ENCODE data around the gene GHDC. TPM values are rescaled to one million over a fixed set of nuclear protein-coding genes. Genes with fewer than 3 reads are reported as not detected.

GHDC gene
- total RNA-seq, 3 donors from 2014 or later (not counting 1 experiment from before 2014, with no cell fraction given), result 19.5 to 24.6 (median 22.8) TPM

DNA sequence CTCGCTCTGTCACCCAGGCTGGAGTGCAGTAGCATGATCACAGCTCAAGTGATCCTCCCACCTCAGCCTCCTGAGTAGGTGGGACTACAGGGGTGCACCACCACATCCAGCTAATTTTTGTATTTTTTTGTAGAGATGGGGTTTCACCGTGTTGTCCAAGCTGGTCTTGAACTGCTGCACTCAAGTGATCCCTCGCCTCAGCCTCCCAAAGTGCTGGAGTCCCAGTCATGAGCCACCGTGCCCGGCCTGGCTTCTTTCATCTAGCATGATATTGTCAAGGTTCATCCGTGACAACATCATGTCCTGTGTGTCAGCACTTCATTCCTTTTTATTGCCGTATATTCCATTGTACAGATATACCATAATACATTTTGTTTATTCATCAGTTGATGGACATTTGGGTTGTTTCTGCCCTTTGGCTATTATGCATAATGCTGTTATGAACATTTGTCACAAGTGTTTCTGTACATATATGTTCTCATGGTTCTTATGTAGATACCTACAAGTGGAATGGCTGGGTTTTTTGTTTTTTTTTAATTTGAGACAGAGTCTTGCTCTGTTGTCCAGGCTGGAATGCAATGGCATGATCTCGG, 3.4 kb upstream of the GHDC start:
- TF ChIP-seq, protein P1, sequence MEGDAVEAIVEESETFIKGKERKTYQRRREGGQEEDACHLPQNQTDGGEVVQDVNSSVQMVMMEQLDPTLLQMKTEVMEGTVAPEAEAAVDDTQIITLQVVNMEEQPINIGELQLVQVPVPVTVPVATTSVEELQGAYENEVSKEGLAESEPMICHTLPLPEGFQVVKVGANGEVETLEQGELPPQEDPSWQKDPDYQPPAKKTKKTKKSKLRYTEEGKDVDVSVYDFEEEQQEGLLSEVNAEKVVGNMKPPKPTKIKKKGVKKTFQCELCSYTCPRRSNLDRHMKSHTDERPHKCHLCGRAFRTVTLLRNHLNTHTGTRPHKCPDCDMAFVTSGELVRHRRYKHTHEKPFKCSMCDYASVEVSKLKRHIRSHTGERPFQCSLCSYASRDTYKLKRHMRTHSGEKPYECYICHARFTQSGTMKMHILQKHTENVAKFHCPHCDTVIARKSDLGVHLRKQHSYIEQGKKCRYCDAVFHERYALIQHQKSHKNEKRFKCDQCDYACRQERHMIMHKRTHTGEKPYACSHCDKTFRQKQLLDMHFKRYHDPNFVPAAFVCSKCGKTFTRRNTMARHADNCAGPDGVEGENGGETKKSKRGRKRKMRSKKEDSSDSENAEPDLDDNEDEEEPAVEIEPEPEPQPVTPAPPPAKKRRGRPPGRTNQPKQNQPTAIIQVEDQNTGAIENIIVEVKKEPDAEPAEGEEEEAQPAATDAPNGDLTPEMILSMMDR (IDR thresholded peaks at IDR 0.05), result no peak
- intact Hi-C loops (cut with micrococcal nuclease), result no loop called here
- H3K9me3 ChIP-seq (ENCODE audit: control insufficient read depth, insufficient read depth, low read length), result no peaks in the 10 kb centered on the region
- Mint-ChIP-seq H3K36me3 (no peaks in the 10 kb centered on the region), H3K4me3 (no peak overlapping the region), H3K4me1 (peaks cover 15 to 19% of the 10 kb centered on the region in 2 donors), H3K27ac (no peak overlapping the region), H3K27me3 (ENCODE audit: low read depth in 2 of 2) (no peaks in the 10 kb centered on the region), H3K9me3 (no peaks in the 10 kb centered on the region)
- no peak overlapping the region for H3K4me3 ChIP-seq (ENCODE audit: low read length)
- 98% methylated on average over 7 of the region's 8 CpGs for WGBS (ENCODE audit: insufficient coverage)
- ATAC-seq, result no peak
- peaks cover 25% of the 10 kb centered on the region for H3K4me1 ChIP-seq (ENCODE audit: control insufficient read depth, insufficient read depth, low read length)
- DNase-seq, result no peak
- H3K27ac ChIP-seq (ENCODE audit: low read length), result no peak overlapping the region
- no peaks in the 10 kb centered on the region for H3K27me3 ChIP-seq (ENCODE audit: control insufficient read depth, insufficient read depth, low read length)
- peaks cover 17% of the 10 kb centered on the region for H3K36me3 ChIP-seq (ENCODE audit: control insufficient read depth, insufficient read depth, low read length)

DNA sequence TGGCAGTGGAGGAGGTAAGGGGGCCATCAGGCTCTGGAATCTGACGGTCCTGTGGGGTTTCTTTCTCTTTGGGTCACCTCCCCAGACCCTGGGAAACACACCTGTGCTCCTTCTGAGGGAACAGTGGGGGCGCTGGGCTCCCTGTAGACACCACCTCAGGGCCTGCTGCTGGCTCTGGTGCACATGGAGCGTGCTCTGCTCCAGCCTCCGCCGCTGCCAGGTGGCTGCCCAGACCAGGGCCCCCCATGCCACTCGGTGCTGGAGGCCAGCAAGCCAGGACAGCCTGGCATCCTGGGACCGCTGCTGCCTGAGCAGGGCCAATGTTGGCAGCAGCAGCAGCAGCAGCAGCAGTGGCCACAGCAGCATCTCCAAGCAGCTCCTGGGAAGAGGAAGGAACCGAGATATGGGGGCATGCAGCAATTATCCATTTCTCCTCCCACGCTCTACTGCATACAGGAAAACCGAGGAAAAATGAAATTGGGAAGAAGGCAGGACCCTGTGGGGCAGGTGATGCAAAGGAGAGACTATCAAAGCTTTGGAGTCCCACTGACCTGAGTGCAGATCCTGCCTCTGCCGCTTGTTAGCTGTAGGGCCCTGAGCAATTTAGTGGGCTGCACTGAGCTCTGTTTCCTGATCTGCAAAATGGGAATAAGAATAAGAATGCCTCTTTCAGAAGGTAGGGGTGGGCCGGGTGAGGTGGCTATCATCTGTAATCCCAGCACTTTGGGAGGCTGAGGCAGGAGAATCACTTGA, 902 bp downstream of the GHDC start:
- peak overlapping the region; percentile 90 to 97 for H3K27ac Mint-ChIP-seq

DNA sequence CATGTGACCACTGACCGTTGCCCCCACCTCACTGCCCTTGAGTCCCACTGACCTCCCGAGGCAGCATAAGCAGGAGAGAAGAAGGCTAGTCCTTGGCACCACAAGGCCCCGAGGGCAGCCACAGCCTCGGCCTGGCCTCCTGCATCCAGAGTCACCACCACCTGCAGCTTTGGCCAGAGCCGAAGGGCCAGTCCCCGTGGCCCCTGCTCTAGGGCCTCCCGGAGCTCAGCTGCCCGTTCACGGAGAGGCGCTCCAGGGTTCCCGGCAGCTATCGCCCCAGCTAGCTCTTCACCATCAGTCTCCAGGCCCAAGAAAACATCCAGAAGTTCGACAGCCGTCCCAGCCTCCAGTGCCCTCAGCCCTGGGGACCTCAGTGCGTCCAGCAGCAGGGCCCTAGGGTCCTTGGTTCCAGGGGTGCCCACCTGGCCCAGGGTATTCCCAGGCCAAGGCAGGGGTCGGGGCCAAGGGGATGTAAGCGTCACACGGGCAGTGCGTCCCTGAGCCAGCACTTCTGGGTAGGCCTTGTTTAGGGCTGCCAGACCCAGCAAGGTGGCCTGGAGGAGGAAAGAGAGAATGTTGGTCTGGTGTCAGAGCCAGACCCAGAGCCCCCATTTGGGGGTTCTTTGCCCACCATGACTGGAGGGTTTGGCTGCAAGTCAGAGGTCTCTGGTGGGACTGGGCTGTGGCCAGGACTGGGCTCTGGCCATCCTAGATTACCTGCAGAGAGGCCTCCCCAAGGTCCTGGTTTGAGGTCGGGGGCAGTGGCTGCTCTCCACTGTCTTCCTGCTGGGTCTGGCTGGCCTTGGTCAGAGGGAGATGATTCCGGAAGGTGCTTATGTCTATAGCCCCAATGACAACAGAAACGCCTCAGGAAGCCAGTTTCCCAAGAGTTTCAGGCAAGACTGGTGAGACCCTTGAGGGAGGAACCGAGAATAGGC, 1.8 kb downstream of the GHDC start:
- Histone ChIP-seq H3K4me1 (ENCODE audit: control insufficient read depth, insufficient read depth, low read length) (peaks cover 31% of the 10 kb centered on the region), H3K27me3 (ENCODE audit: control insufficient read depth, insufficient read depth, low read length) (no peaks in the 10 kb centered on the region), H3K9me3 (ENCODE audit: control insufficient read depth, insufficient read depth, low read length) (no peaks in the 10 kb centered on the region), H3K4me3 (ENCODE audit: low read length) (no peak overlapping the region), H3K36me3 (ENCODE audit: control insufficient read depth, insufficient read depth, low read length) (peaks cover 3% of the 10 kb centered on the region), H3K27ac (ENCODE audit: low read length) (no peak overlapping the region)
- 97% methylated on average over 23 of the region's 23 CpGs for WGBS (ENCODE audit: insufficient coverage)
- TF ChIP-seq, protein P1 (IDR thresholded peaks at IDR 0.05), result no peak
- H3K9me3 Mint-ChIP-seq, result no peaks in the 10 kb centered on the region
- no peak for DNase-seq
- peak overlapping the region in 1 of 2 donors; percentile 13 for H3K27ac Mint-ChIP-seq
- H3K27me3 Mint-ChIP-seq (ENCODE audit: low read depth in 2 of 2), result no peaks in the 10 kb centered on the region
- ATAC-seq, result no peak
- H3K4me3 Mint-ChIP-seq, result peak overlapping the region; percentile 70
- H3K4me1 Mint-ChIP-seq, result peaks cover 15 to 27% of the 10 kb centered on the region in 2 donors
- intact Hi-C loops (cut with micrococcal nuclease), result no loop called here
- no peaks in the 10 kb centered on the region for H3K36me3 Mint-ChIP-seq

More for the DNA sequence above, 902 bp downstream of the GHDC start:
- Histone ChIP-seq H3K27me3 (ENCODE audit: control insufficient read depth, insufficient read depth, low read length) (no peaks in the 10 kb centered on the region), H3K36me3 (ENCODE audit: control insufficient read depth, insufficient read depth, low read length) (peaks cover 3% of the 10 kb centered on the region), H3K27ac (ENCODE audit: low read length) (no peak overlapping the region), H3K9me3 (ENCODE audit: control insufficient read depth, insufficient read depth, low read length) (no peaks in the 10 kb centered on the region), H3K4me3 (ENCODE audit: low read length) (peak overlapping the region; percentile 91), H3K4me1 (ENCODE audit: control insufficient read depth, insufficient read depth, low read length) (peaks cover 30% of the 10 kb centered on the region)
- TF ChIP-seq, protein P1 (IDR thresholded peaks at IDR 0.05), result no peak
- no peaks in the 10 kb centered on the region for H3K27me3 Mint-ChIP-seq (ENCODE audit: low read depth in 2 of 2)
- intact Hi-C loops (cut with micrococcal nuclease), result no loop called here
- H3K4me3 Mint-ChIP-seq, result peak overlapping the region; percentile 97
- no peak for ATAC-seq
- no peaks in the 10 kb centered on the region for H3K9me3 Mint-ChIP-seq
- H3K36me3 Mint-ChIP-seq, result no peaks in the 10 kb centered on the region
- 81% methylated on average over 12 of the region's 12 CpGs for WGBS (ENCODE audit: insufficient coverage)
- DNase-seq, result no peak
- H3K4me1 Mint-ChIP-seq, result peaks cover 15 to 27% of the 10 kb centered on the region in 2 donors
